GM19240 (cell line): ENCODE data around the gene SUGP2.

ENCODE experiments used
- DNase-seq: peaks from one replicate; pipeline ENCODE4 v3.0.0; 2011; ENCODE audit warnings: low spot score; ENCODE audit not compliant: insufficient read length

The SUGP2 gene

GRCh38 chr19:19059837-19060611, 26.7 kb upstream of the SUGP2 start:
- DNase-seq: no peak

DNA sequence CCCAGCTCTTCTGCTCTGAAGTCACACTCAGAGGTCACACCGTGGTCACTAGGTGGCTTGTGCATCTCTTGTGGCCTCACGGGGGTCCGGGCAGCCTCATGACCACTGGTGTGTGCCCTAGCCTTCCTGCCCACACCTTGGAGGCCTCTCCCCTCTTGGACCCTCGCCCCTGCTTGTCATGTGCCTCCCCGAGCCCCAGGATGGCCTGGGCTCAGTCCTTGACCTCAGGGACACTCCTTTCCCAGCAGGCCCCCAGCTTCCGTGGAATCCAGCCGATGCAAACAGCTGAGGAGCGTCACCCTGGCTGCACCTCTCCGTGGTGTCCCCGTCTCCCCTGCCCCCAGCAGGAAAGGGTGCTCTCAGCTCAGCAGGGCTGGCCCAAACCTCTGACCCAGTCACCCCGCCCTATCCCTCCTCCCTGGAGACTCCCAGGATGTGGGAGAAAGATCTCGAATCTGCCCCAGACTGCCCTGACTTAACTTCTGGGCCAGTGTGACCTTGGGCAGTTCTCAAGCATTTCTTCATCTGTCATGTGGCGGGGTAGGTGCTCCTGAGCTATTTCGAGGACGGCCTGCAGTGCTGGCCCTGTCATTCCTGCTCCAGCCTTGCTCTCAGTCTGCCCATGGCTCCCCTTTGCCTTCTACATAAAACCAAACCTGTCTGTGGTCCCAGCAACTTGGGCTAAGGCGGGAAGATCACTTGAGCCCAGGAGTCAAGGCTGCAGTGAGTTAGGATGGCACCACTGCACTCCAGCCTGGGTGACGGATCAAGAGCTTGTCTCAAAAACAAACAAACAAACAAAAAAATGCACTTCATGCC, 25.9 kb upstream of the SUGP2 start:
- no peak for DNase-seq

GRCh38 chr19:19057720-19058119, 24.4 kb upstream of the SUGP2 start:
- no peak for DNase-seq

- DNase-seq: no peak
Observed at GRCh38 chr19:19057317-19057716, 24.0 kb upstream of the SUGP2 start.

DNA sequence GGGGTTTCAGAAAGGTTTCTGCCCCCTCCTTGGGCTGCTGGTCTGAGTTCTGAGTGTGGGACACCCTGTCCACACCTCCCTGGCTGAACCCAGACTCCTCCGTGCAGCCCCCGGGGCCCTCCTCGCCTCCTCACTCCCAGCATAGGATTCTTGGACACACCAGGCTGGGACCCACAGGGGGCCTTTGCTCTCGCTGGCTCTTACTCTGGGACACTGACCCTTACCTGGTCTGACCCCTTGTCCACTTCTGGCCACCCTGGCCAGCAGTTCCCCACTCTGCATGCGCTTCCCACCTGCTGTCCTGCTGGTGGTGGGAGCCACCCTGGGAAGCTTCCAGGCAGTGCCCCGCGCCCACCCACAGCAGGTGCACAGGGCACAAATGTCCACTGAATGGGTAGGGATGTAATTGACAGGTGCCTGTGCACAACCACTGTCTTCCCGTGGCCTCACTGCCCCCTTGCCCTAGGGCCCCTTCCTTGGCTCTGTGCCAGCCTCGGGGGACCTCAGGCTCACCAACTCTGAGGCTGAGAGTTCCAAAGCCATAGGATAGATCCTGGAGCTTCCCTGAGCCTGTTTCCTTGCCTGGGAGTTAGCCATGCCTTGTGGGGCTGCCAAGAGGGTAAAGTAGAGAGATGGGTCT, 23.4 kb upstream of the SUGP2 start:
- no peak for DNase-seq

DNA sequence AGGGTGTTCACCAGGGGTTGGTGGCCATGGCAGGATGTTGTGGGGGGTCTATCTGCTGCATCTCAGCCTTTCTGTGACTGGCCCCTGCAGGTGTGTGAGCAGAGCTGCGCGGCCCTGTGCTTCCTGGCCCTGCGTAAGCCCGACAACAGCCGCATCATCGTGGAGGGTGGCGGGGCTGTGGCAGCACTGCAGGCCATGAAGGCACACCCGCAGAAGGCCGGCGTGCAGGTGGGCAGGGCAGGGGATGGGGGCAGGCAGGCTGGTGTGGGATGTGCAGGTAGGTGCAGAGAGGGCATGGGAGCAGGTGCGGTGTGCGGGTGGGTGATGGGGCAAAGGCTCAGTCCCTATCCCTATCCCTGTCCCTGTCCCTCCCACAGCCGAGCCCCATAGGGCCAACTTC, 22.4 kb upstream of the SUGP2 start:
- DNase-seq: no peak

- no peak for DNase-seq
Observed at GRCh38 chr19:19054939-19055440, 21.7 kb upstream of the SUGP2 start.

- no peak for DNase-seq
Observed at GRCh38 chr19:19054315-19054938, 21.1 kb upstream of the SUGP2 start.

GRCh38 chr19:19053508-19054314, 20.4 kb upstream of the SUGP2 start:
- DNase-seq: peak; percentile 32

DNA sequence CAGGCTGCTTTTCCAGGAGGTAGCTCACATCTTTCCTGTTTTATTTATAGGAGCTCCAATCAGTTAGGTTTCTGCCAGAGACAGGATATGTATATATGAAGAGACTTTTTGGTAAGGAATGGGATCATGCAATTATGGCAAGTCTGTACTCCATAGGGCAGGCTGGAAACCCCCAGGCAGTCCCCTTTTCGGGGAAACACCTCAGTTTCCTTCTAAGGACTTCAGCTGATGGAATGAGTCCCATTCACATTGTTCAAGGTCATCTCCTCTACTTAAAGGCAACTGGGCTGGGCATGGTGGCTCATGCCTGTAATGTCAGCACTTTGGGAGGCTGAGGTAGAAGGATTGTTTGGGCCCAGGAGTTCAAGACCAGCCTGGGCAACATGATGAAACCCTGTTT, 19.6 kb upstream of the SUGP2 start:
- no peak for DNase-seq

GRCh38 chr19:19051478-19052213, 18.3 kb upstream of the SUGP2 start:
- no peak for DNase-seq

- no peak for DNase-seq
Observed at GRCh38 chr19:19050731-19051130, 17.4 kb upstream of the SUGP2 start.

DNA sequence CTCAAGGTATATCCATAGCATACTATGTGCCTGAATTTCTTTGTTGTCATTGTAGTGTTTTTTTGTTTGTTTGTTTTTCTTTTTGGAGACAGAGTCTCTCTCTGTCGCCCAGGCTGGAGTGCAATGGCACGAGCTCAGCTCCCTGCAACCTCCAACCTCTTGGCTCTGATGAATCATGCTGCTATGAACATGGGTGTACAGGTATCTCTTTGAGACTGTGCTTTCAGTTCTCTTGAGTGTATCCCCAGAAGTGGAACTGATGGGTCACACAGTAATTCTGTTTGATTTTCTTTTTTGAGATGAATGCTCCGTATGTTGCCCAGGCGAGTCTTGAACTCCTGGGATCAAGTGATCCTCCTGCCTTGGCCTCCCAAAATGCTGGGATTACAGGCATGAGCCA, 16.8 kb upstream of the SUGP2 start:
- DNase-seq: no peak

DNA sequence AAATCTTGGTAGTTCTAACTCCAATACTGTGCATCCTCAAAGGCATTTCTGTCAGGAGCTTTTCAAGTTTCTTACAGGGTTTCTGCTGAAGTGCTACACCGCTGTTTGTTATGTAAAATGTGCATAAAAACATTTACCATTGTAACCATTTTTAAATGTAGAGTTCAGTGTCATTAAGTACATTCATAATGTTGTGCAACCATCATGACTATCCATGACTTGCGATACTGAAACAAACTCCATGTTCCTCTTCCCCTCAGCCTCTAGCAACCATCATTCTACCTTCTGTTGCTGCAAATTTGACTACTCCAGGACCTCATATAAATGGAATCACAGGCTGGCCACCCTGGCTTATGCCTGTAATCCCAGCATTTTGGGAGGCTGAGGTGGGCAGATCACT, 16.1 kb upstream of the SUGP2 start:
- no peak for DNase-seq

- no peak for DNase-seq
Observed at GRCh38 chr19:19043881-19044280, 10.6 kb upstream of the SUGP2 start.

DNA sequence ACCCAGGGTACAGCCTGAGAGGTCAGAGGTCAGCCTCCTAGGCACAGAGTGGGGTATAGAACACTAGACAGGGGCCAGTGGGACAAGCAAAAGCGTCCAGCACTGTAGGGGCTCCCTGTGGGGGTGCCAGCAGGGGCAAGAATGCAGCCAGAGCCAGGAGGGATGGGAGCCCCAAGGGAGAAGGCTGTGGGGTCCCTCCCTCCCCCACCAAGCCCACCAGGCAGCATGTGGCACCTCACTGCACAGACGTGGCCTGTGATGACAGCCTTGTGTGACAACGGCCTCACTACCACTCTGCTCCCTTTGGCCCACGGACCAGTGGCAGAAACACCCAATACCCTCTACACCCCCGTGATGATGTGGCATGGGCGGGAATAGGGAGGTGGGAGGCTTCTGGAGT, 10.2 kb upstream of the SUGP2 start:
- no peak for DNase-seq

GRCh38 chr19:19042732-19043280, 9.5 kb upstream of the SUGP2 start:
- DNase-seq: no peak

DNA sequence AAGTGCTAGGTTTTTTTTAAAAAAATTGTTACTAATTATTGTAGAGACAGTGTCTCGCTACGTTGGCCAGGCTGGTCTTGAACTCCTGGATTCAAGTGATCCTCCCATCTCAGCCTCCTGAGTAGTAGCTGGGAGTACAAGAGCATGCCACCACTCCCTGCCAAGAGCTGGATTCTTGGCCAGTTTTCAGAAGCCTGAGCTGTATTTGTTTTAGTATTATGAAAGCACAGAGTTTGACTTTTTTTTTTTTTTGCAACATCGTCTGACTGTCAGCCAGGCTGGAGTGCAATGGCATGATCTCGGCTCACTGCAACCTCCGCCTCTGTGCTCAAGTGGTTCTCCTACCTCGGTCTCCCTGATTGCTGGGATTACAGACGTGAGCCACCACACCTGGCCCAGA, 7.1 kb upstream of the SUGP2 start:
- no peak for DNase-seq

DNA sequence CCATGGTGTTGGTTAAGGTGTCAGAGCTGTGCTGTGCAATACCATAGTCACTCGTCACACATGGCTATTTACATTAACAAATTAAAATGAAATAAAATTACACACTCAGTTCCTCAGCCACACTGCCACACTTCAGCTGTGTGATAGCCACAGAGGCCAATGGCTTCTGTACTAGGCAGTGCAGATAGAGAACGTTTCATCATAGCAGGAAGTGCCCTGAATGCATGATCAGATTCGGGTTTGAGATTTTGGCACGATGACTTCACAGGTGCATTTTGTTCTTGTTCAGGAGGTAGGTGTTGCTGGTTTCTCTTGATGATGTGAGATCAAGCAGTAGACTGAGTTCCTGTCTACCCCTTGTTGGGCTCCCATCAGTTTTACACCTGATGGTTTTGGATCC, 6.6 kb upstream of the SUGP2 start:
- DNase-seq: no peak

DNA sequence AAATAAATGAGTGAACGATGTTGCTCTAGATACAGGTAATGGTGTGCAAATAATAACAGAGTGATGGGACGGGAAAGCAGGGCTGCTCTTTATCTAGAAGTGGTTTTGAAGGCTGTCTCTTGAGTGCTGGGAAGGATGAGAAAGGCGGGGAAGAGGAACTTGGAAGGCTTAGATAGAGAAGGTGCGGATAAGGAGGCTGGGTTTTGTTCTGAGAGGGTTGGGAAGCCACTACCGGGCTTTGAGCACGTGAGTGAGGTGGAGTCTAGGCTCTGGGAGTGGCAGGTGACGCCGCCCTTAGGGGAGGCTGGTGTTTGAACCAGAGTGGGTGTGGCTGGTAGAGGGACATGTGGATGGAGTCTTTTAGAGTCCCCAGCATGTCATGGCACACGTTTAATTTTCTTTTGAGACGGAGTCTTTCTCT, 897 bp upstream of the SUGP2 start:
- DNase-seq: peak; percentile 74
